GM18498 (cell line): ENCODE data around the gene MAB21L3.

ENCODE experiments used
- ATAC-seq: cut with Tn5 transposase; IDR thresholded peaks from one replicate; pipeline ENCODE4 v1.9.1; 2021; ENCODE audit warnings: mild to moderate bottlenecking, moderate library complexity; ENCODE audit not compliant: unreplicated experiment

MAB21L3 gene

DNA sequence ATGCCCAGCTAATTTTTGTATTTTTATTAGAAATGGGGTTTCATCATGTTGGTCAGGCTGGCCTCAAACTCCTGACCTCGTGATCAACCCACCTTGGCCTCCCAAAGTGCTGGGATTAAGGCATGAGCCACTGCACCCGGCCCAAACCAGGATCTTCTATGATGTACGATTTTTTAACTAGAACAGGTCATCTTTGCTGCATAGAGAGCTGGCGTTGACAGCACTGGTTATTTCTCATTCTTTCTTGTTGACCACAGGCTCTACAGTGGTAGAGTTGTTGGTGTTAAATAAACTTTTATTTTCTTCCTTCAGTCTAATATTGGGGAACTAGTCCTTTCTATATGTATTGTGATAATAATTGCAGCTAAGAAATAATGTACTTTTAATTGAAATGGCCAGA lies 3.8 kb upstream of the MAB21L3 start:
- no peak for ATAC-seq

GRCh38 chr1:116111524-116112021 lies 374 bp downstream of the MAB21L3 start:
- no peak for ATAC-seq

DNA sequence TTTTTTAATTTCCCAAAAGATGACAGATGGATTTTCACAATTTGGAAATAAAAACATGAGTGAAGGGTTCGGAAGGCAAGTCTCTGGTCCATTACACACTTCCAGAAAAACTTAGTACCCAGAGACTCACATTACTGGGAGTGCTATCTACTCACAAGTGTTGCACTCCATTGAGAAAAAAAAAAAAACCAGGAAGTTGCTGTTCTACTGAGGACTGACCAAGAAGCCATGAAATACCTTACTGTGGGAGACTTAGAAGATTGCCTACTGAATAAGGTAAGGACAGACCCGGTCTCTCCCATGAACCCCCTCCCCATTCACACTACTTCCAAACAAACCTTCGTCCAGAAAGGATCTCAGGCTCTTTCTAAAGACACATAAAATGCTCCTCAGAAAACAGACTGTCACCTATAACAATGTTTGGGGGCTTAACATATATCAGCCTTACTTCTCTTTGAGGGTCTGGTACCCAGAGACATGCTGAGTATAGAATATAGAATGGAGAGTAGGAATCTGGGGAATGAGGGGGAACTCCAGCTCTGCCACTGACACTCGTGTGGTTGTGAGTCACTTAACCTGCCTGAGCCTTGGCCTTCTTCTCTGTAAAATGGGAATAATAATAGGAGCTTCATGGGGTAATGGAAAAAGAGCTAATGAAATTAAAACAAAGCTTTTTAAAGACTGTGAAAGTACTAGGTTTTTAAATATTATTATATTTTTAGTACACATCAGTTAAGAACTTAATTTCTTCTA lies 1.4 kb downstream of the MAB21L3 start:
- no peak for ATAC-seq

- no peak for ATAC-seq
These were observed 2.4 kb downstream of the MAB21L3 start for GRCh38 chr1:116113615-116114014.

DNA sequence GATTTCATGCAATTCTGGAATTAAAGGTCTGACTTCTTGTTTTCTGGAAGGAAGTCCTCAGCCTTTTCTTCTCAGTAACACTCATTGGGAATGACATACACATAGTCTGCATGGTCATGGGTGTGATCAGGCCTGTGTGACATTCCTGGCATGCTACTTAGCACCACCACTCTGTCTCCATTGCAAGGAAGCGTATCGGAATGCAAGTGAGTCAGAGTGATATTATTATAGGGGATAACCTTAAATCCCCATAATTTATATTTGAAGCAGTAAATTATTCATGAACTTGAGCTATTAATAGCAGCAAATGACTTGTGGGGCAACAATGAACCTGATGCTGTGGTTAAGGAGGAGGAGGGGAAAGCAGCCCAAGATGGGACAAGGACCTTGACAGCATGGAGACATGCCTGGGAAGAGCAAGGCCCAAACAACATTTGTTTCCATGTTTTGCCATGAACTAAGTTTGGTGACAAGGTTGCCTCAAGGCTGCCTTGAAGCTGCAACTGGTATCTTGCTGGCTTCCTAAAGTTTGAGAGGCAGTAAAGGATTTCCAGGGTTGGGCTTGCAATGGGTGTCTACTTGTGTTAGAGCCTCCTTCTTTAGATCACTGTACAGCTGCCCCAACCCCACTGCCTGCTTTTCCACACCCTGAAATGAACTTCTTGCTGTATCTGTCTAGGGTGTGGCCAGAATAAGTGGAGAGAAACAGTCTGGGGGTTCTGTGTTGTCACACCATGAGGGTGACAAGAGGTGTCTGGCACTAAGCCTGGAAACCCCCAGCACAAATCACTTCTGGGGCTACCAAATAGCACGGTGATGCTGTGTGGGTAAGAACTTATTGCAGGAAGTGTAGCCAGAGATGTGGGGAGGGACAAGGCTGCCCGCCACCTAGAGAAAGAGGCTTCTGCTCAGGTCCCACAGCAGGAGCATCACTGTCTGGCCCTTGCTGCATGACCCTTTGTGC lies 4.6 kb downstream of the MAB21L3 start:
- no peak for ATAC-seq

DNA sequence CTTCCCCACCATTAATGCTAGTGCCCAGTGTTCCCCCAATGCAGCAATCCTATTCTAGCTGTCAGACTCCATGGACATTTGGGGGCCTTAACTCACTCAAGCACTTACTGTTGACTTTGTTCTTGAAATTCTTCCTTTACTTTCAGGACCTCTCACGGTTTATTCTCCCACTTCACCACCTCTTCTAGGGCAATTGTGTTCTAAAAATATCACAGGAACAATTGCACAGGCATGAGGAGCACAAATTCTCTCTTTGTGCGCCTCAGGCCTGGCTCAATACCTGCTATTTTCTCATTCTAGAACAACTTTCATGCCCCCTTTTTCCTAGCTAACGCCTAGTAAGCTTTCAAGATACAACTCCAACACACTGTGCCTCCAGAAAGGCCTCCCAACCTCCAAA lies 7.3 kb downstream of the MAB21L3 start:
- no peak for ATAC-seq

- no peak for ATAC-seq
These were observed 8.7 kb downstream of the MAB21L3 start for GRCh38 chr1:116119876-116120275.

DNA sequence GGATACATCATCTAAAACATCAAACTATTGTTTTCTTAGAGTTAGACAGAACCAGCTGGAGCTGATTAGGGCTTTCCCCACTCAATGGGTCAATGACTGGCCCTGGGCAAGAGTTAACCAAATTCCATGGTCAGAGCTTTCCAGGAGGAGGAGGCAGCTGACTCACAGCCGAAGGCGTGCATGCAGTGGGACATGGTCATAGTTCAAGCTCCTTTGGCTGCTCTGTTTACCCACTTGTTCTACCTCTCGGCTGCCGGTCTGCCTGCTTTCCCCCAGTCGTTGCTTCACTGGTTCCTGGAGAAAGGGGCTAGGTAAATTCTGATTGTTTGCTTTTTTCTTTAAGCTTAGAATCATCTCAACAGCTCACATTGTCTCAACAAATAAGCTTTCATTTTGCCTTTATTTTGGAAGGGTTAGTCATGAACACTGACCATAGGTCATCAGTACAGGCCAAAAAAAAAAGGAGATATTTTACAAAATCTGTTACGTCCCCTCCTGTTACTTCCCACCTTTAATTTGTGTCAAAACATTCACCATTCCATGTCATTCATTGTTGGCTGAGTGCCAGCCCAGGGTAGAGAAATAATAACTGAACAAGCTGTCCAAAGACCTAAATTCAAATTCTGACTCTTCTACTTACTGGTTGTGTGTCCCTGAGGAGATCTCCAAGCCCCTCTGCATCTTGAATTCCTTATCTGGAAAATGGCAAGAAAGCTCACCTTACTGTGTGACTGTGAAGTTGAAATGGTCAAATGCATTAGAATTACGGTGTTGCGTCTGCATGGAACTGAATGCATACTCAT lies 12.0 kb downstream of the MAB21L3 start:
- no peak for ATAC-seq

DNA sequence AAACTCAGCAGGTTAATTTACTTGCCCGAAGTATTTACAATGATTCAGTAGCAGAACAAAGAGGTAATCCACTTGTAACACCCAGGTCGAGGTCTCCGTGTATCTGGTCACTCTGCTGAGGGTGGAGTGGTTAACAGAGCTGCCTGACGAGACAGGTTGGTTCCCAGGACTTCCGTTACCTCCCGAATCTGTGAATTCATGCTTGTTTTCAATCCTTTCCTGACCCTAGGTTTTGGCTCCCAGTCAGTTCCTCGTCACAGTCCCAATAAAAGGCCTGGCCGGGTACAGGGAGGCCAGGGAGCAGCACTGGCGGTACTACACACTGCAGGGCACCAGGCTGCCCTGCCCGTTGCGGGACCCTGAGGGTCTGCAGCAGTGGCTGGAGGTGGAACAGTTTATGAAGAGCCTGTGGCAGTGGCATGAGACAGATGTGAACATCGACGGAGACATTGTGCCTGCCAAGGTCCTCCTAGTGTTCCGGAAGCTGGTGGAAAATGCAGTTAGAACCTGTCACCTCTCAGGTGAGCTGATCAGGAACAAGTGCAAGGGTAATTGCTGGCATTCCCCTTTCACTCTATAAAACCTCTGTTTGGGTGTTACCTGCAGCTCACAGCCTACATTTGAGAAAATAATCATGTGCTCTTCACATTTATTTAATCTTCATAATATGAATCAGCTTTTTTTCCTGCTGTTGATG lies 12.8 kb downstream of the MAB21L3 start:
- ATAC-seq, result no peak

DNA sequence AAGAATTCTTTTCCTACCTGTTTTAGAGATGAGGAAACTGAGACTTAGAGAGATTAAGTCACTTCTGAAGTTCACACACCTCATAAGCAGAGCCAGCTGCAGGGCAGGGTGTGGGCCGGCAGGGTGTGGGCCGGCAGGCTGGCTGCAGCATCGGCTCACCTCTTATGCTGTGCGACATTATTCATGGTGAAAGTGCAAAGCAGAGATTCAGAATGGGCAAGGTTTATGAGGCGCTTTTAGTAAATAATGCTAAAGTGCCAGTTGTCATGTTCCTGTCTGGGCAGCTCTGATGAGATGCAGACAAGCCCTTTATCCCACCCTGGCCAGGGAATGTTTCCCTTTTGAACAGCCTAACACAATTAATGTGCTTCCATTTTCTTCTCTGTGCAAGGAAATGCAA lies 14.6 kb downstream of the MAB21L3 start:
- no peak for ATAC-seq

DNA sequence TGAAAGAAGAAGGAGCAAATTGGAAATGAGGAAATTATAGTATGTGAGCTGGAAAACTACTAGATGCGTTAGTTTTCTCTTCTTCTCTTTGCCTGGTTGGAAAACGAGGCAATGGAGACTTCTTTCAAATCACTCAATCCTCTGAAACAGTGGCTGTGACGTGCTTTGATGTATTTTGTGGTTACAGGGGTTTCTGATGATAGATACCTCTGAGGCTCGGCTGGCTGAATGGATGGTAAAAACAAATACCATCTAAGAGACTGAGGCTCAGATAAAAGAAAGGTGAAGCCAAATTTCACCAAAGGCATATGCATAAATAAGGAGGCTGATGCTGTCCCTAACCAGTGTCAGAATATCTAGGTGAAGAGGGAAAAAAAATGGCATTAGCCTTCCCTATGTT lies 15.1 kb downstream of the MAB21L3 start:
- ATAC-seq, result no peak

DNA sequence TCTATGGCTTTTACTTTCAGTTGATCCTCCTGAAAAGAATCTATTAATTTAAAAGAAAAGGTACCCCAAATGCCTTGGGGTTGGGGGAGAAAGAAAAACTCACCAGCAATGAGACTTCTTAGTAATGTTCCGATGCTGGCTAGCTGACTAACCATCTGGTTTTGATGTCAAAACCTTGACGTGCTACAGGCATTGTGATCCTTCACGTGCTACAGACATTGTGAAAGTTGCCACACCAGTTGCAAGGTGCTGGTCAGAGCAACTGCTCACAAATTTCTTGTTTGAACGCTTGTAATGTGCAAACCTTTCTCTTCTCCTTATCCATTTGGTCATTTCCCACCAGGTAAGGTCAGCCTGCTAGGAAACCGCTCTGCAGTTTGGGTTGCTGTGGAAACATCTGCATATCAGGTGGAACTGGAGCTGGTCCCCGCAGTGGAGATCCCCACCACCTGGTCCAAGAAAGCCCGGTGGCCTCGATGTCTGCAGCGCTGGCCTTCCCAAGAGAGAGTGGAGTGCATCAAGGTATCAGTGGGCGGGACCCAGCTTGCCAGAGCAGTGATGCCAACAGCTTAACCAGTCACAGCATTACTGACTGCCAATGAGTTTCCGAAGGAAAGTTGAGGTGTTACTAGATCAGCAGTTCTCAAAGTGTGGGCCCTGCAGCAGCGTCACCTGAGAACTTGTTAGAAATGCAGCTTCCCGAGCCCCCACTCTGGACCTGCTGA lies 16.1 kb downstream of the MAB21L3 start:
- ATAC-seq, result no peak

DNA sequence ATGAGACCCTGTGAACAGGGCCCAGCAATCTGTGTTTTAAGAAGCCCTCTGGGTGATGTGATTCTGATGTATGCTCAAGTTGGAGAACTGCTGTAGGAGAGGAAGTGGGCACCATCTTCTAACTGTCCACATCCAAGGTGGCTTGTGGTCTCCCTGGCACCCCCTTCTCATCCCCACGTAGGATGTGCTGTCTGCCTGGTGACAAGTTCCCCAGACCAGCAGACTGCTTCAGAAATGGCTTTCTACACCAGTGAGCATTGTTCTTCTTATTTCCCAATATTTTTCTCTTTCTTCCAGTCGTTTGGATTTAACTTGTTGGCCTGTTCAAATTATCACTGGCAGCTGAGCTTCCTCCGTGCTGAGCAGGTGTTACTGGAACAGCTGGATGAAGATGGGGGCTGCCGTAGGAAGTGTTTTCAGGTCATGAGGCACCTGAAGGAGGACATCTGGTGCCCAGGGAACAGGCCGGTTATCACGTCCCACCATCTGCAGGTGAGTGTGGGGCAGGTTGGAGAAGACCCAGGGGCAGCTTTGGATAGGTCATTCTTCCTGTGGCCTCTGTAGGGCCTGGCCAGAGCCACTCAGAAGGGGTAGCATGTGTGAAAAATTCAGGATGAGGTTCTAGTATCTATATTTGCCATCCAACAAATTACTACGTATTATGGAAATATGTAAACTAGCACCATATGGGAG lies 16.8 kb downstream of the MAB21L3 start:
- no peak for ATAC-seq

DNA sequence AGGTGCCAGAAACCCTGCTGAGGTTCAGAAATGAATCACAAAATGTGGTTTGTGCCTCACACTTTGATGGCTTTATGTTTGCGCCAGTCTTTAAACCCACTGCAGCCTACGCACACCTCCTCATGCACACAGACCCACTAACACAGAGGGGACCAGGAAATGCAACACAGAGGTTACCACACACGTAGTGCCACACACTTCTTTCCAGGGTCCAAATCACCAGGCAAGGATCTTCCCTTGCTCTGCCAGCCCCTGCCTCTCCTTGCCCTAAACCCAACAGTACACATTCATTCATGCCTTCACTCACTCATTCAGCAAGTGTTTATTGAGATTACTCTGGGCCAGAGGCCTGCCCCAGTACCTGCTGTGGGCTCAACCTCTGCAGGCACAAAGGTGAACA lies 17.5 kb downstream of the MAB21L3 start:
- no peak for ATAC-seq

GRCh38 chr1:116129537-116129936 lies 18.3 kb downstream of the MAB21L3 start:
- no peak for ATAC-seq

DNA sequence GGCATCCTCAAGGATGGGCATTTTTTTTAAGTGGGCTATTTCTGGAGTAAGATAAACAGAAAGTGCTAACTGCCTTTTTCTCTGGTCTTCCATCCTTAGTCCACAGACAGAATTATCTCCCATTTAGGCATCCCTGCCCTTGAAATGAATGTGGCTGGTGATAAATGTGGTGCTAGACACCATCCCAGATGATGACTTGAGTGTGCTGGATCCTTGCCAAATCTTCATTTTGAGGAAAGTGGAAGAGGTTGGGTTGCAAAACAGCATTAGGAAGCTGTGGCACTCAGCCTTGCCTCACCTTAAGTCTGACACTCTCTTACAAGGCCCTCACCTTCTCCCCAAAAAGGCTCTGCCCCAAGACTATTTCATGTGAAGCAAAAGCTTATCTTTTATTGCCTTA lies 19.2 kb downstream of the MAB21L3 start:
- ATAC-seq, result no peak

- no peak for ATAC-seq
These were observed 20.0 kb downstream of the MAB21L3 start for GRCh38 chr1:116131170-116131569.

GRCh38 chr1:116131866-116132605 lies 20.8 kb downstream of the MAB21L3 start:
- ATAC-seq, result no peak
